Hepatocyte (in vitro differentiated cells): Measurements from ENCODE around the gene TBC1D7. TPM values are rescaled to one million over a fixed set of nuclear protein-coding genes. Genes with fewer than 3 reads are reported as not detected.

Source experiments
- DNase-seq: peaks from one replicate; pipeline ENCODE4 v3.0.0-alpha.2; 2016; ENCODE audit warnings: low spot score
- H2AFZ ChIP-seq: fragments of 200-600 bp; sonication (generic); 2 replicates; pipeline ENCODE4 v1.6.0; 2016; ENCODE audit warnings: antibody characterized with exemption, mild to moderate bottlenecking
- H3K27ac ChIP-seq: fragments of 200-600 bp; sonication (generic); 2 replicates; pipeline ENCODE4 v1.5.1; 2016; ENCODE audit warnings: mild to moderate bottlenecking
- H3K27me3 ChIP-seq: fragments of 200-600 bp; sonication (generic); 2 replicates; pipeline ENCODE4 v1.6.1; 2016
- H3K36me3 ChIP-seq: fragments of 200-600 bp; sonication (generic); replicated peaks from 2 replicates; pipeline ENCODE4 v1.5.1; 2016; ENCODE audit warnings: low read depth; ENCODE audit not compliant: insufficient read depth
- H3K4me1 ChIP-seq: fragments of 200-600 bp; sonication (generic); 2 replicates; pipeline ENCODE4 v1.5.1; 2016; ENCODE audit warnings: mild to moderate bottlenecking, moderate library complexity; ENCODE audit not compliant: insufficient read depth
- H3K4me2 ChIP-seq: fragments of 200-600 bp; sonication (generic); 2 replicates; pipeline ENCODE4 v1.6.0; 2016
- H3K4me3 ChIP-seq: fragments of 200-600 bp; sonication (generic); 2 replicates; pipeline ENCODE4 v1.5.1; 2016; ENCODE audit warnings: mild to moderate bottlenecking
- H3K79me2 ChIP-seq: fragments of 200-600 bp; sonication (generic); 2 replicates; pipeline ENCODE4 v1.6.0; 2017; ENCODE audit warnings: mild to moderate bottlenecking
- H3K9me2 ChIP-seq: fragments of 200-600 bp; sonication (generic); replicated peaks from 2 replicates; pipeline ENCODE4 v1.6.0; 2017; ENCODE audit warnings: mild to moderate bottlenecking; ENCODE audit not compliant: insufficient read depth
- H3K9me3 ChIP-seq: fragments of 200-600 bp; sonication (generic); 2 replicates; pipeline ENCODE4 v1.5.1; 2016; ENCODE audit warnings: low read depth, mild to moderate bottlenecking
- H4K20me1 ChIP-seq: fragments of 200-600 bp; sonication (generic); 2 replicates; pipeline ENCODE4 v1.6.0; 2016; ENCODE audit warnings: mild to moderate bottlenecking; ENCODE audit not compliant: insufficient read depth, poor library complexity, severe bottlenecking
- CTCF ChIP-seq: fragments of 200-600 bp; sonication (generic); IDR thresholded peaks from 2 replicates; pipeline ENCODE4 v1.5.1; 2016; ENCODE audit warnings: antibody characterized with exemption, mild to moderate bottlenecking; ENCODE audit not compliant: poor library complexity
- EZH2 ChIP-seq: fragments of 200-600 bp; sonication (generic); IDR thresholded peaks from 2 replicates; pipeline ENCODE4 v1.6.1; 2016; ENCODE audit warnings: antibody characterized with exemption, mild to moderate bottlenecking, borderline replicate concordance
- EZH2phosphoT487 ChIP-seq: fragments of 200-600 bp; sonication (generic); IDR thresholded peaks from one replicate; pipeline ENCODE4 v1.6.1; 2018; ENCODE audit warnings: antibody characterized with exemption, mild to moderate bottlenecking, low read depth, moderate library complexity; ENCODE audit not compliant: unreplicated experiment, severe bottlenecking
- WGBS: methylation state at CpG from one replicate; pipeline ENCODE4 v1.1.6; 2016; ENCODE audit warnings: low lambda C conversion rate; ENCODE audit errors: missing lambda C conversion rate; 5-methylcytosine and 5-hydroxymethylcytosine counted together
- polyA plus RNA-seq: library from polyadenylated mRNA; unstranded; fragments of >200 nt; fragmentation: Nextera tagmentation; extraction: Ambion mirVana; gene quantifications from 2 replicates; pipeline ENCODE4 v1.2.1, GENCODE V29; 2016
- total RNA-seq: library from RNA; depleted of rRNA; stranded (reverse); fragments of >200 nt; gene quantifications from 2 replicates; pipeline ENCODE4 v1.2.3, GENCODE V29; 2014

TBC1D7 gene
- total and polyA plus RNA-seq, 2 experiments from 2014 or later = 15.5 to 28.3 TPM

DNA sequence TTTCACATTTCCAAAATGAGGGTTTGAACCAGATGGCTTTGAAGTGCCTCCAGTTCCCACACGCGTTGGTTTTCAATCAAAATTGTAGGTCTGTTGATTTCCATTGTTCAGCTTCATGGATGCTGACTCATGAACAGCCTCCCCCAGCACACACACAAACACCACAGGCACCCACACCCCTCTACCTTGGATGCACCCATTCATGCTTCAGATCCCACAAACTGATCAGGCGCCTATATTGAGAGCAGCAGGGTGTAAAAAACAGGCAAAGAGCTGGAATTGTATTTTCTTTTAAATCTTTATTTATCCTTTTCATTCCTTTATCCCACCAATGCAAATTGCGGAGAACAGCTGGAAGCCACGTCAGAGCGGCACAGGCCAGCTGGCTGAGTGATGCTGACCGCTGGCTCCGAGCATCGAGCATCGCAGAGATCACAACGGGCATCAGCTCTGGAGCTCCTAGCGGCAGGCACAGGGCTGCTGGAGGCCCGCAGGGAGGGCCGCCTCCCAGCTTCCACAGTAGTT lies 29.3 kb upstream of the TBC1D7 start:
- peaks cover 6% of the 10 kb centered on the region for H3K4me1 ChIP-seq
- no peaks in the 10 kb centered on the region for H3K9me3 ChIP-seq
- H3K36me3 ChIP-seq = no peaks in the 10 kb centered on the region
- no peak overlapping the region for H2AFZ ChIP-seq
- no peak for TF ChIP-seq CTCF
- TF ChIP-seq EZH2phosphoT487 = no peak
- TF ChIP-seq EZH2 = no peak
- no peak overlapping the region for H3K4me2 ChIP-seq
- H3K9me2 ChIP-seq = no peaks in the 10 kb centered on the region
- H3K4me3 ChIP-seq = no peak overlapping the region
- WGBS = 91% methylated on average over 14 of the region's 14 CpGs
- no peaks in the 10 kb centered on the region for H3K27me3 ChIP-seq
- no peaks in the 10 kb centered on the region for H3K79me2 ChIP-seq
- DNase-seq = no peak
- no peaks in the 10 kb centered on the region for H4K20me1 ChIP-seq
- no peak overlapping the region for H3K27ac ChIP-seq

DNA sequence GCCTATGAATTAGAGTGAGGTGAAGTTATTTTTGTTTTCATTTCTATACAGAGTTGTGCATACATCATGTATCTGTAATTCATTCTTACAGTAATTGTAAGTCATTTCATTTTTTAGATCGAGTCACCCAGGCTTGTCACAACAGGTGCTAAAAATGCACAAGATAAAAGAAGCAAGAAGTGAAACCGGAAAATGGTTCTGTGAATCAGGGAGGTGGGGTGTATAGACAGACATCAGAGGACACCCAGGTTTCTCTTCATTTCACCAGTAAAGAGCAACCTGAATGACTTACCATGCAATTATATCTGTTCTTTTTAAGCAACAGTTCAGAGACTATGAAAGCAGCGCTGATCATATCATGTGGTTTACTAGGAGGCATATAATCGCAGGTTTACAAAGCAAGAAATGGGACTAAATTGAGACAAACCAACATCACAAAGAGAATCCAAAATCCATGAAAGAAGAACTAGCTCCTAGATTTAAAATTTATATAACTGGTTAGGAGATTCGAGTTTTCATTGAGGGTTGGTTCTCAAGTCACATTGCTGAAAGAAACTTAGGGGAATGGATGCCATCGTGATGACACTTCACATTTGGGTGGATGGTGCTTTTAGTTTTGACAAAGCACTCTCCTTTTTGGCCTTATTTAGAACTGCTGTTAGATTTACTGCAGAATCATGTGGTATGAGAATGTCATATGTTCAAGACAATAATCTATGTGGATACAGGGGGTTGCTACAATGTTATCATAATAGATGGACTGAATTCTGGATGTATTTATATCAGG lies 27.9 kb upstream of the TBC1D7 start:
- Histone ChIP-seq H4K20me1 (no peaks in the 10 kb centered on the region), H3K9me3 (no peaks in the 10 kb centered on the region), H3K36me3 (no peaks in the 10 kb centered on the region), H3K27me3 (no peaks in the 10 kb centered on the region), H3K79me2 (no peaks in the 10 kb centered on the region), H3K9me2 (no peaks in the 10 kb centered on the region), H3K27ac (no peak overlapping the region), H3K4me2 (no peak overlapping the region), H3K4me1 (peaks cover 6% of the 10 kb centered on the region), H2AFZ (no peak overlapping the region), H3K4me3 (no peak overlapping the region)
- no peak for DNase-seq
- no peak for TF ChIP-seq EZH2phosphoT487
- no peak for TF ChIP-seq CTCF
- TF ChIP-seq EZH2 = no peak
- 94% methylated on average over 6 of the region's 6 CpGs for WGBS

DNA sequence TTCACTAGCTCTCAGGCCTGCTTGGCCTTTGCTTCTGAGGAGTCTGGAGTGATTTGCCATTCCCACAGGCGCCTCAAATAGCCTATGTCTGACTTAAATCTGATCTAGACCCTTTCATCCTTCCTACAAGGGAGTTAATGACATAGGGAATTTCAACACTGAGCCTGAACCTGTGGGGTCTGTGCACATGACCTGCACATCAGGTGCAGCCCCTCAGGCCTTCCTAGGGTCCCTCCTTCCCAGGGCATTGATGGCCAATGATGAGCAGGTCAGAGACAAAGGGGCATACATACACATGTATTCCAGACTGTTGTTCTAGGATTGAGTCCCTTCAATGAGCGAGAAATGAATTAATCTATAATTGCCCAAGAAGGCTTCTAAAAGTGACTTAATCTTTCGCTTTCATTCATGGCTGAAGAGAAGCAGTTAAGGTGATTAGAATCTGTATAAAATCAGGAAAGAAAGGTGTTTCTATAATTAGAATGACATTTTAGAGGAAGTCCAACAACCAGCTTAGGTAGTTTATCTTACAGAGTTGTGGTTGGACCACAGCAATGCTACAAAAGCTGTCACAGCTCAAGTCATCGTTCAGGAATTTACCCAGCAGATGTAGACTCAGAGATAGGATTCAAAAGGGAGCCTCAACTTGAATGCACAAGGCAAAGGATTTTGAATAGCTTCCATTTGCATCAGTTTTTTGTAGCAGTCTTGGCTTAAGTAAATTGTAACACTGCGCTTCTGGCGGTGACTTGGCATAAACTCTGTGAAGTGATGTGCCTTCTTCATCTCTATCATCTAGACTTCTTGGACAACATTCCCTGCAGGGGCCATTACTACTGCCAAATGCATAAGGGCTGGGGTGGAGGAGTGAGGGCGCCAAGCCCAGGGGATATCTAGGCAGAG lies 27.0 kb upstream of the TBC1D7 start:
- Histone ChIP-seq H3K4me2 (no peak overlapping the region), H3K4me1 (peaks cover 6% of the 10 kb centered on the region), H3K79me2 (no peaks in the 10 kb centered on the region), H3K36me3 (no peaks in the 10 kb centered on the region), H2AFZ (no peak overlapping the region), H3K27ac (peak overlapping the region; percentile 48), H3K9me2 (no peaks in the 10 kb centered on the region), H4K20me1 (no peaks in the 10 kb centered on the region), H3K4me3 (no peak overlapping the region), H3K27me3 (no peaks in the 10 kb centered on the region), H3K9me3 (no peaks in the 10 kb centered on the region)
- WGBS = 68% methylated on average over 7 of the region's 7 CpGs
- peak; percentile 54 for DNase-seq
- TF ChIP-seq EZH2 (no peak), EZH2phosphoT487 (no peak), CTCF (no peak)
